ENCODE results near the gene FOXP1.

GRCh38 chr3:71232895-71233294, 350.6 kb downstream of the FOXP1 start:
- no peak for TF ChIP-seq CTCF (IDR thresholded peaks at IDR 0.05 in 4 of 5, conservative IDR thresholded peaks at IDR 0.05 in 1 of 5)
- TF ChIP-seq POLR2A (IDR thresholded peaks at IDR 0.05): no peak
